H9 (cell line): ENCODE measurements around the gene CHORDC1. TPM values are rescaled to one million over a fixed set of nuclear protein-coding genes. Genes with fewer than 3 reads are reported as not detected.
"Not testable (repeated sequence)": the region's sequence is repeated elsewhere in the genome, so short reads cannot be mapped to it uniquely, and the experiment has no call there.

ENCODE experiments used
- DNase-seq: peaks from one replicate; pipeline ENCODE4 v3.0.0-alpha.2; 2017
- H2AFZ ChIP-seq: one replicate; pipeline ENCODE4 v1.6.1; 2013; ENCODE audit warnings: mild to moderate bottlenecking, low read length, control low read depth, moderate library complexity
- H2AK5ac ChIP-seq: 2 replicates; pipeline ENCODE4 v1.6.1; 2013; ENCODE audit warnings: low read length, control low read depth, mixed read lengths; ENCODE audit not compliant: insufficient read length
- H2BK120ac ChIP-seq: one replicate; pipeline ENCODE4 v1.6.1; 2013; ENCODE audit warnings: low read depth, mild to moderate bottlenecking, low read length, control low read depth, inconsistent platforms; ENCODE audit not compliant: poor library complexity, severe bottlenecking
- H2BK12ac ChIP-seq: 2 replicates; pipeline ENCODE4 v1.6.1; 2013; ENCODE audit warnings: low read length, control low read depth, mixed read lengths, low read depth; ENCODE audit not compliant: insufficient read length
- H2BK15ac ChIP-seq: 2 replicates; pipeline ENCODE4 v1.6.1; 2013; ENCODE audit warnings: low read depth, low read length, control low read depth
- H2BK20ac ChIP-seq: one replicate; pipeline ENCODE4 v1.6.1; 2013; ENCODE audit warnings: low read depth, mild to moderate bottlenecking, low read length, control low read depth, inconsistent platforms; ENCODE audit not compliant: poor library complexity, severe bottlenecking
- H2BK5ac ChIP-seq: 2 replicates; pipeline ENCODE4 v1.6.1; 2013; ENCODE audit warnings: low read length, control low read depth, mixed read lengths; ENCODE audit not compliant: insufficient read length
- H3K14ac ChIP-seq: 2 replicates; pipeline ENCODE4 v1.6.1; 2013; ENCODE audit warnings: low read length, control low read depth; ENCODE audit not compliant: insufficient read depth
- H3K18ac ChIP-seq: 2 replicates; pipeline ENCODE4 v1.6.1; 2013; ENCODE audit warnings: low read depth, mild to moderate bottlenecking, mixed read lengths, low read length, control low read depth; ENCODE audit not compliant: insufficient read length
- H3K23ac ChIP-seq: 2 replicates; pipeline ENCODE4 v1.6.1; 2013; ENCODE audit warnings: low read length, control low read depth, mixed read lengths, low read depth; ENCODE audit not compliant: insufficient read length
- H3K23me2 ChIP-seq: 2 replicates; pipeline ENCODE4 v1.6.1; 2013; ENCODE audit warnings: low read depth, mild to moderate bottlenecking, mixed read lengths, low read length, control low read depth; ENCODE audit not compliant: insufficient read length, poor library complexity, severe bottlenecking
- H3K27ac ChIP-seq: 2 replicates; pipeline ENCODE4 v1.5.1; 2013; ENCODE audit warnings: low read length, control low read depth, mixed read lengths, low read depth; ENCODE audit not compliant: insufficient read length
- H3K27me3 ChIP-seq: 2 replicates; pipeline ENCODE4 v1.6.1; 2013; ENCODE audit warnings: low read length, control low read depth, inconsistent platforms; ENCODE audit not compliant: insufficient read depth
- H3K4ac ChIP-seq: 2 replicates; pipeline ENCODE4 v1.6.1; 2013; ENCODE audit warnings: low read depth, mild to moderate bottlenecking, control low read depth, inconsistent platforms, low read length, moderate library complexity
- H3K4me1 ChIP-seq: 2 replicates; pipeline ENCODE4 v1.6.1; 2013; ENCODE audit warnings: low read length, control low read depth, inconsistent platforms; ENCODE audit not compliant: insufficient read depth
- H3K4me2 ChIP-seq: 2 replicates; pipeline ENCODE4 v1.6.1; 2013; ENCODE audit warnings: low read length, control low read depth, mixed read lengths; ENCODE audit not compliant: insufficient read length, insufficient read depth
- H3K56ac ChIP-seq: 2 replicates; pipeline ENCODE4 v1.6.1; 2013; ENCODE audit warnings: low read depth, mild to moderate bottlenecking, mixed read lengths, low read length, control low read depth; ENCODE audit not compliant: insufficient read length
- H3K79me1 ChIP-seq: 2 replicates; pipeline ENCODE4 v1.6.1; 2013; ENCODE audit warnings: low read depth, mild to moderate bottlenecking, moderate library complexity, low read length, control low read depth, inconsistent platforms; ENCODE audit not compliant: insufficient read depth, poor library complexity, severe bottlenecking
- H3K79me2 ChIP-seq: 2 replicates; pipeline ENCODE4 v1.6.1; 2013; ENCODE audit warnings: low read length, control low read depth, inconsistent platforms; ENCODE audit not compliant: insufficient read depth
- H3K9ac ChIP-seq: 2 replicates; pipeline ENCODE4 v1.6.1; 2013; ENCODE audit warnings: low read length, control low read depth, mixed read lengths; ENCODE audit not compliant: insufficient read length; ENCODE audit errors: extremely low read depth
- H3K9me3 ChIP-seq: one replicate; pipeline ENCODE4 v1.6.1; 2013; ENCODE audit warnings: low read depth, low read length, inconsistent platforms; ENCODE audit not compliant: control insufficient read depth
- H3T11ph ChIP-seq: one replicate; pipeline ENCODE4 v1.6.1; 2013; ENCODE audit warnings: mild to moderate bottlenecking, low read length, control low read depth, inconsistent platforms
- H4K20me1 ChIP-seq: one replicate; pipeline ENCODE4 v1.6.1; 2013; ENCODE audit not compliant: control insufficient read depth, insufficient read length, insufficient read depth
- H4K5ac ChIP-seq: 2 replicates; pipeline ENCODE4 v1.6.1; 2013; ENCODE audit warnings: low read depth, mild to moderate bottlenecking, mixed read lengths, low read length, control low read depth; ENCODE audit not compliant: insufficient read length
- H4K8ac ChIP-seq: replicated peaks from 2 replicates; pipeline ENCODE4 v1.6.1; 2013; ENCODE audit warnings: low read length, control low read depth, mixed read lengths, low read depth; ENCODE audit not compliant: insufficient read length
- H4K91ac ChIP-seq: 2 replicates; pipeline ENCODE4 v1.6.1; 2013; ENCODE audit warnings: low read depth, mild to moderate bottlenecking, moderate library complexity, mixed read lengths, low read length, control low read depth; ENCODE audit not compliant: insufficient read length
- H3K27ac Mint-ChIP-seq, 3 experiments: 2 replicates in 2 of 3; 3 replicates in 1 of 3; pipeline ENCODE4 v1.8.0; 2020 to 2021; ENCODE audit warnings: mixed read lengths in 3 of 3, mild to moderate bottlenecking in 1 of 3, moderate library complexity in 1 of 3
- H3K27me3 Mint-ChIP-seq: 2 replicates; pipeline ENCODE4 v1.8.0; 2021; ENCODE audit warnings: low read depth, mild to moderate bottlenecking, moderate library complexity, mixed read lengths
- H3K36me3 Mint-ChIP-seq, 3 experiments: 2 replicates in 2 of 3; 3 replicates in 1 of 3; pipeline ENCODE4 v1.8.0; 2020 to 2021; ENCODE audit warnings: low read depth in 3 of 3, mixed read lengths in 3 of 3; ENCODE audit not compliant: insufficient read depth in 1 of 3
- H3K4me1 Mint-ChIP-seq, 2 experiments: 2 replicates each; pipeline ENCODE4 v1.8.0; 2020; ENCODE audit warnings: mixed read lengths in 2 of 2
- H3K4me3 Mint-ChIP-seq, 2 experiments: 2 replicates in 1 of 2; 3 replicates in 1 of 2; pipeline ENCODE4 v1.8.0; 2020 to 2021; ENCODE audit warnings: mild to moderate bottlenecking in 2 of 2, mixed read lengths in 2 of 2, moderate library complexity in 1 of 2
- H3K9me3 Mint-ChIP-seq, 2 experiments: 2 replicates in 1 of 2; 3 replicates in 1 of 2; pipeline ENCODE4 v1.8.0; 2020; ENCODE audit warnings: mild to moderate bottlenecking in 2 of 2, mixed read lengths in 2 of 2, moderate library complexity in 1 of 2
- CTCF ChIP-seq: fragments of 200-600 bp; sonication (generic); conservative IDR thresholded peaks from 3 replicates; pipeline ENCODE4 v1.8.0; 2021; ENCODE audit warnings: antibody characterized with exemption, mild to moderate bottlenecking
- WGBS: extraction: QIAGEN DNeasy Blood & Tissue Kit; methylation state at CpG from one replicate; pipeline ENCODE4 v1.1.7; 2013; ENCODE audit warnings: missing lambda C conversion rate, low lambda C conversion rate, mixed read lengths; ENCODE audit not compliant: insufficient read length; ENCODE audit errors: extremely low coverage; 5-methylcytosine and 5-hydroxymethylcytosine counted together
- total RNA-seq: library from RNA; stranded (reverse); gene quantifications from 2 replicates; pipeline ENCODE4 v1.2.1, GENCODE V29; 2021

CHORDC1 gene
- total RNA-seq, 1 experiment from 2014 or later, result 77.7 TPM

- Histone ChIP-seq H3K27ac (no peak overlapping the region), H2BK5ac (no peak overlapping the region), H2BK12ac (no peak overlapping the region), H2BK15ac (no peak overlapping the region), H3K27me3 (no peaks in the 10 kb centered on the region), H4K5ac (no peak overlapping the region), H4K8ac (no peak overlapping the region), H3K4ac (no peak overlapping the region), H3K23me2 (no peaks in the 10 kb centered on the region), H3K4me2 (no peak overlapping the region), H3K4me1 (no peaks in the 10 kb centered on the region), H2AK5ac (no peak overlapping the region), H3K18ac (no peak overlapping the region), H3K9ac (no peak overlapping the region), H2BK20ac (no peak overlapping the region), H4K91ac (no peak overlapping the region), H3K56ac (no peak overlapping the region), H3K23ac (no peak overlapping the region), H3K79me2 (peaks cover 2% of the 10 kb centered on the region; the same call in 1 of the 2 replicates), H2AFZ (no peak overlapping the region), H2BK120ac (no peak overlapping the region), H3T11ph (no peak overlapping the region), H4K20me1 (no peaks in the 10 kb centered on the region), H3K9me3 (no peaks in the 10 kb centered on the region), H3K14ac (no peak overlapping the region), H3K79me1 (peaks cover 3% of the 10 kb centered on the region)
- Mint-ChIP-seq H3K27me3 (no peaks in the 10 kb centered on the region), H3K4me1 (no peaks in the 10 kb centered on the region), H3K4me3 (no peak overlapping the region), H3K9me3 (no peaks in the 10 kb centered on the region), H3K36me3 (peaks cover 38 to 68% (median 64%) of the 10 kb centered on the region in 3 experiments; a peak in 6 of 7 replicates), H3K27ac (no peak overlapping the region)
- no peak for TF ChIP-seq CTCF
- DNase-seq, result no peak
- WGBS, result no CpG with 5 or more reads among the region's 2 CpGs
Observed at GRCh38 chr11:90208857-90209256, 14.0 kb downstream of the CHORDC1 start.

GRCh38 chr11:90207992-90208391 lies 14.9 kb downstream of the CHORDC1 start:
- H3K36me3 Mint-ChIP-seq, result peaks cover 37 to 67% (median 63%) of the 10 kb centered on the region in 3 experiments; a peak in 6 of 7 replicates
- H2BK12ac ChIP-seq, H3K4me2 ChIP-seq, H3K27me3 Mint-ChIP-seq, H2BK120ac ChIP-seq, H2BK20ac ChIP-seq, H3K27ac Mint-ChIP-seq, H2BK5ac ChIP-seq, H2AFZ ChIP-seq, H3K23me2 ChIP-seq, H3K27me3 ChIP-seq, H3K4me1 Mint-ChIP-seq, H3K4ac ChIP-seq, H3K14ac ChIP-seq, H4K8ac ChIP-seq, H3K4me1 ChIP-seq, H3K27ac ChIP-seq, H3K9me3 ChIP-seq, H4K5ac ChIP-seq, H3K23ac ChIP-seq, H3K9me3 Mint-ChIP-seq, H3K79me2 ChIP-seq, H2AK5ac ChIP-seq, H3T11ph ChIP-seq, H2BK15ac ChIP-seq, H4K20me1 ChIP-seq, H3K56ac ChIP-seq, DNase-seq, H4K91ac ChIP-seq, H3K18ac ChIP-seq, H3K4me3 Mint-ChIP-seq, H3K9ac ChIP-seq, H3K79me1 ChIP-seq: not testable (repeated sequence)
- no CpG with 5 or more reads among the region's 10 CpGs for WGBS
